SK-N-MC (cell line): ENCODE measurements around the gene AK5.

Source experiments
- EZH2 ChIP-seq: fragments of 200-600 bp; sonication (generic); IDR thresholded peaks from one replicate; pipeline ENCODE4 v1.6.1; 2017; ENCODE audit warnings: antibody characterized with exemption
- POLR2AphosphoS5 ChIP-seq: IDR thresholded peaks from 2 replicates; pipeline ENCODE4 v1.6.1; 2012; ENCODE audit warnings: mild to moderate bottlenecking, low read depth, low read length, borderline replicate concordance

DNA sequence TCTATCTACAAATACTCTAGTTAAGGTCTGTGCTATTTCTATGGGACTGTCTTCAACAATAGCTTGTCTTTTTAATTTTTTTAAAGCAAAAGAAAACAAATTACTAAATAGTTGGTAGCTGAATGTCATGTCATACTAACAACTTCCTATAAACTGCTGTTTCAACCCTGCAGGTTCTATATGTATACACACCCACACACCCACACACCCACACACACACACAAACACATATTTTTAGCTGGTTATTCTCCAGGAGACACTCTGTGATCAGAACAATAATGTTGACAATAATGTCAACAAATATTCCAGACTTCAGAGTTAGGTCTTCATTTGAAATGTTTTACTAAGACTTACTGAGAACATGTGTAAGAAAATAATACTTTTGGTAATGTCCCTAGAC, 66.7 kb downstream of the AK5 start:
- TF ChIP-seq EZH2, result no peak
- TF ChIP-seq POLR2AphosphoS5, result no peak
